M059J (cell line): ENCODE results near the gene CHMP1B. TPM values are rescaled to one million over a fixed set of nuclear protein-coding genes. Genes with fewer than 3 reads are reported as not detected.
A peak's percentile ranks its signal among the peaks of the same experiment; 100 is the strongest.
"Not testable (repeated sequence)": the region's sequence is repeated elsewhere in the genome, so short reads cannot be mapped to it uniquely, and the experiment has no call there.

Experiments
- DNase-seq: peaks from one replicate; pipeline ENCODE4 v3.0.0-alpha.2; 2012; ENCODE audit warnings: low read depth
- total RNA-seq: library from RNA; depleted of rRNA; stranded (reverse); fragments of >200 nt; shearing (Covaris generic); gene quantifications from 2 replicates; pipeline ENCODE4 v1.2.3, GENCODE V29; 2014

CHMP1B gene
- total RNA-seq, 1 experiment from 2014 or later = 50.2 TPM

GRCh38 chr18:11839556-11839955 lies 11.7 kb upstream of the CHMP1B start:
- DNase-seq = no peak

GRCh38 chr18:11840493-11840892 lies 10.7 kb upstream of the CHMP1B start:
- DNase-seq = no peak

GRCh38 chr18:11842562-11842961 lies 8.7 kb upstream of the CHMP1B start:
- no peak for DNase-seq

- no peak for DNase-seq
Observed at GRCh38 chr18:11844436-11844835, 6.8 kb upstream of the CHMP1B start.

- DNase-seq = no peak
Observed at GRCh38 chr18:11845654-11846053, 5.6 kb upstream of the CHMP1B start.

- no peak for DNase-seq
Observed at GRCh38 chr18:11847811-11848210, 3.4 kb upstream of the CHMP1B start.

GRCh38 chr18:11849279-11849678 lies 1.9 kb upstream of the CHMP1B start:
- no peak for DNase-seq

- DNase-seq = peak; percentile 94
Observed at GRCh38 chr18:11849841-11850634, 1.2 kb upstream of the CHMP1B start.

GRCh38 chr18:11850821-11851145 lies 430 bp upstream of the CHMP1B start:
- peak; percentile 80 for DNase-seq

- DNase-seq = peak; percentile 53
Observed at GRCh38 chr18:11851806-11852337, 659 bp downstream of the CHMP1B start.

GRCh38 chr18:11854554-11854953 lies 3.3 kb downstream of the CHMP1B start:
- DNase-seq = not testable (repeated sequence)

GRCh38 chr18:11857177-11857887 lies 6.1 kb downstream of the CHMP1B start:
- peak; percentile 99 for DNase-seq

GRCh38 chr18:11859282-11859830 lies 8.1 kb downstream of the CHMP1B start:
- peak; percentile 65 for DNase-seq

- DNase-seq = peak; percentile 96
Observed at GRCh38 chr18:11859903-11860407, 8.7 kb downstream of the CHMP1B start.

GRCh38 chr18:11860594-11861450 lies 9.6 kb downstream of the CHMP1B start:
- DNase-seq = no peak

- no peak for DNase-seq
Observed at GRCh38 chr18:11861583-11862288, 10.5 kb downstream of the CHMP1B start.

- DNase-seq = no peak
Observed at GRCh38 chr18:11862468-11863137, 11.4 kb downstream of the CHMP1B start.

GRCh38 chr18:11864471-11864870 lies 13.3 kb downstream of the CHMP1B start:
- DNase-seq = no peak

- DNase-seq = no peak
Observed at GRCh38 chr18:11865071-11865470, 13.9 kb downstream of the CHMP1B start.

- no peak for DNase-seq
Observed at GRCh38 chr18:11866329-11866728, 15.1 kb downstream of the CHMP1B start.
